Activated T-helper 9 cell treated with anti-CD3 and anti-CD28 coated beads, Interleukin-2, amount 50 U/mL, for 16 hours (primary cell): ENCODE measurements around the gene DYRK4.
A peak's percentile ranks its signal among the peaks of the same experiment; 100 is the strongest.
"Not testable (repeated sequence)": the region's sequence is repeated elsewhere in the genome, so short reads cannot be mapped to it uniquely, and the experiment has no call there.

Experiments
- DNase-seq: peaks from one replicate; pipeline ENCODE4 v3.0.0-alpha.2; 2020; ENCODE audit warnings: low read depth

Gene DYRK4

GRCh38 chr12:4562034-4562657 lies at the start of gene DYRK4:
DYRK4 (plus strand) TSS chr12:4562208; CDS start chr12:4562246, 38 bp downstream.
- no peak for DNase-seq

GRCh38 chr12:4518106-4518728 lies 43.8 kb upstream of the DYRK4 start:
- DNase-seq, result no peak

GRCh38 chr12:4523443-4523842 lies 38.6 kb upstream of the DYRK4 start:
- not testable (repeated sequence) for DNase-seq

- no peak for DNase-seq
These were observed 35.0 kb upstream of the DYRK4 start for GRCh38 chr12:4526923-4527546.

GRCh38 chr12:4530160-4530559 lies 31.8 kb upstream of the DYRK4 start:
- no peak for DNase-seq

GRCh38 chr12:4530982-4531586 lies 30.9 kb upstream of the DYRK4 start:
- no peak for DNase-seq

GRCh38 chr12:4535092-4535491 lies 26.9 kb upstream of the DYRK4 start:
- no peak for DNase-seq

- DNase-seq, result no peak
These were observed 26.1 kb upstream of the DYRK4 start for GRCh38 chr12:4535871-4536270.

GRCh38 chr12:4538207-4539160 lies 23.5 kb upstream of the DYRK4 start, which contains the start of gene RAD51AP1:
RAD51AP1 (plus strand) TSS chr12:4538890; CDS start chr12:4538940, 50 bp downstream.
- DNase-seq, result peak; percentile 91

- DNase-seq, result no peak
These were observed 22.7 kb upstream of the DYRK4 start for GRCh38 chr12:4539167-4539870.

- DNase-seq, result no peak
These were observed 21.8 kb upstream of the DYRK4 start for GRCh38 chr12:4540170-4540569.

GRCh38 chr12:4540638-4541037 lies 21.4 kb upstream of the DYRK4 start:
- no peak for DNase-seq

- DNase-seq, result no peak
These were observed 16.8 kb upstream of the DYRK4 start for GRCh38 chr12:4545195-4545594.

GRCh38 chr12:4552191-4552590 lies 9.8 kb upstream of the DYRK4 start:
- no peak for DNase-seq

- DNase-seq, result no peak
These were observed 8.1 kb upstream of the DYRK4 start for GRCh38 chr12:4553943-4554342.

GRCh38 chr12:4555804-4556203 lies 6.2 kb upstream of the DYRK4 start:
- DNase-seq, result no peak

- no peak for DNase-seq
These were observed 5.1 kb upstream of the DYRK4 start for GRCh38 chr12:4556735-4557530.

- no peak for DNase-seq
These were observed 4.4 kb upstream of the DYRK4 start for GRCh38 chr12:4557586-4557985.

GRCh38 chr12:4558171-4558570 lies 3.8 kb upstream of the DYRK4 start:
- no peak for DNase-seq

- DNase-seq, result no peak
These were observed 1.3 kb downstream of the DYRK4 start for GRCh38 chr12:4563336-4563735.
